SK-N-SH treated with all-trans-retinoic acid at 6 μM for 48 hours (cell line): ENCODE results near the gene FBXO48.

ENCODE experiments used
- ARNTL ChIP-seq: fragments of 450-650 bp; formaldehyde crosslinking; IDR thresholded peaks from 2 replicates; pipeline ENCODE4 v1.5.0; 2020; ENCODE audit warnings: low read depth, mild to moderate bottlenecking, moderate library complexity, borderline replicate concordance
- CSDC2 ChIP-seq: fragments of 250-450 bp; sonication (Bioruptor Pico); IDR thresholded peaks from 2 replicates; pipeline ENCODE4 v1.5.0; 2020; ENCODE audit warnings: mild to moderate bottlenecking, moderate library complexity
- ESRRG ChIP-seq: fragments of 250-450 bp; sonication (Bioruptor Pico); IDR thresholded peaks from 2 replicates; pipeline ENCODE4 v1.6.1; 2021; ENCODE audit warnings: mild to moderate bottlenecking
- ZC3H10 ChIP-seq: fragments of 250-450 bp; sonication (Bioruptor Pico); IDR thresholded peaks from 2 replicates; pipeline ENCODE4 v1.5.1; 2021; ENCODE audit warnings: mild to moderate bottlenecking, moderate library complexity
- ZFP30 ChIP-seq: fragments of 450-650 bp; formaldehyde crosslinking; IDR thresholded peaks from 2 replicates; pipeline ENCODE4 v1.5.0; 2022; ENCODE audit warnings: mild to moderate bottlenecking, moderate library complexity
- ZNF70 ChIP-seq: fragments of 450-650 bp; formaldehyde crosslinking; IDR thresholded peaks from 2 replicates; pipeline ENCODE4 v1.5.0; 2020; ENCODE audit warnings: mild to moderate bottlenecking, moderate library complexity
- TF ChIP-seq, protein P1 (sequence below): fragments of 250-450 bp; sonication (Bioruptor Pico); IDR thresholded peaks from 2 replicates; pipeline ENCODE4 v1.5.1; 2020; ENCODE audit warnings: low read depth, mild to moderate bottlenecking, moderate library complexity

GRCh38 chr2:68432696-68433658, 34.1 kb downstream of the FBXO48 start:
- TF ChIP-seq ZFP30 (CRISPR knock-in tag) (no peak), ARNTL (CRISPR knock-in tag) (no peak), CSDC2 (CRISPR knock-in tag) (no peak), ZNF70 (CRISPR knock-in tag) (no peak), ZC3H10 (no peak), ESRRG (CRISPR knock-in tag) (no peak)
- TF ChIP-seq, protein P1, sequence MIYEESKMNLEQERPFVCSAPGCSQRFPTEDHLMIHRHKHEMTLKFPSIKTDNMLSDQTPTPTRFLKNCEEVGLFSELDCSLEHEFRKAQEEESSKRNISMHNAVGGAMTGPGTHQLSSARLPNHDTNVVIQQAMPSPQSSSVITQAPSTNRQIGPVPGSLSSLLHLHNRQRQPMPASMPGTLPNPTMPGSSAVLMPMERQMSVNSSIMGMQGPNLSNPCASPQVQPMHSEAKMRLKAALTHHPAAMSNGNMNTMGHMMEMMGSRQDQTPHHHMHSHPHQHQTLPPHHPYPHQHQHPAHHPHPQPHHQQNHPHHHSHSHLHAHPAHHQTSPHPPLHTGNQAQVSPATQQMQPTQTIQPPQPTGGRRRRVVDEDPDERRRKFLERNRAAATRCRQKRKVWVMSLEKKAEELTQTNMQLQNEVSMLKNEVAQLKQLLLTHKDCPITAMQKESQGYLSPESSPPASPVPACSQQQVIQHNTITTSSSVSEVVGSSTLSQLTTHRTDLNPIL (CRISPR knock-in tag) = no peak
